Neuronal stem cell (in vitro differentiated cells): ENCODE results near the gene CPS1.

Experiments used
- DNase-seq: peaks from one replicate; pipeline ENCODE4 v3.0.0-alpha.2; 2013; ENCODE audit warnings: low spot score
- H2AFZ ChIP-seq: one replicate; pipeline ENCODE4 v1.6.1; 2013; ENCODE audit warnings: mild to moderate bottlenecking, low read length, inconsistent platforms
- H2AK5ac ChIP-seq: 2 replicates; pipeline ENCODE4 v1.6.1; 2013; ENCODE audit warnings: low read depth, mild to moderate bottlenecking, inconsistent platforms, low read length, moderate library complexity, mixed read lengths
- H2BK120ac ChIP-seq: 2 replicates; pipeline ENCODE4 v1.6.1; 2013; ENCODE audit warnings: low read depth, mild to moderate bottlenecking, inconsistent platforms, low read length, moderate library complexity, mixed read lengths
- H2BK12ac ChIP-seq: one replicate; pipeline ENCODE4 v1.6.1; 2013; ENCODE audit warnings: low read length, inconsistent platforms
- H2BK15ac ChIP-seq: 2 replicates; pipeline ENCODE4 v1.6.1; 2013; ENCODE audit warnings: mild to moderate bottlenecking, low read length, inconsistent platforms, mixed read lengths
- H2BK5ac ChIP-seq: one replicate; pipeline ENCODE4 v1.6.1; 2013; ENCODE audit warnings: inconsistent platforms, mild to moderate bottlenecking, low read length, moderate library complexity
- H3K14ac ChIP-seq: one replicate; pipeline ENCODE4 v1.6.1; 2013; ENCODE audit warnings: low read length, inconsistent platforms
- H3K18ac ChIP-seq: 2 replicates; pipeline ENCODE4 v1.6.1; 2013; ENCODE audit warnings: low read length, inconsistent platforms
- H3K23ac ChIP-seq: 2 replicates; pipeline ENCODE4 v1.6.1; 2013; ENCODE audit warnings: low read depth, mild to moderate bottlenecking, mixed read lengths, low read length, inconsistent platforms; ENCODE audit not compliant: poor library complexity
- H3K27ac ChIP-seq: replicated peaks from 3 replicates; pipeline ENCODE4 v1.5.1; 2013; ENCODE audit warnings: low read length, inconsistent platforms
- H3K27me3 ChIP-seq, 3 experiments: 2 replicates each; pipeline ENCODE4 v1.6.1; 2013; ENCODE audit warnings: low read length in 3 of 3, mild to moderate bottlenecking in 2 of 3, inconsistent platforms in 1 of 3, low read depth in 1 of 3, mixed read lengths in 1 of 3, moderate library complexity in 1 of 3; ENCODE audit not compliant: control insufficient read depth in 3 of 3, insufficient read depth in 3 of 3
- H3K36me3 ChIP-seq, 2 donors: replicated peaks in 1 of 2; 2 replicates each; pipeline ENCODE4 v1.6.1; 2013; ENCODE audit warnings: low read length in 2 of 2; ENCODE audit not compliant: control insufficient read depth in 2 of 2, insufficient read depth in 2 of 2
- H3K4ac ChIP-seq: 2 replicates; pipeline ENCODE4 v1.6.1; 2013; ENCODE audit warnings: inconsistent platforms, mild to moderate bottlenecking, low read length, moderate library complexity
- H3K4me1 ChIP-seq, 2 donors: 1 replicate in 1 of 2; 2 replicates in 1 of 2; pipeline ENCODE4 v1.6.1; 2013; ENCODE audit warnings: low read length in 2 of 2, low read depth in 1 of 2; ENCODE audit not compliant: control insufficient read depth in 2 of 2, insufficient read depth in 1 of 2
- H3K4me2 ChIP-seq: one replicate; pipeline ENCODE4 v1.6.1; 2013; ENCODE audit warnings: mild to moderate bottlenecking, low read length, inconsistent platforms; ENCODE audit not compliant: insufficient read depth, poor library complexity, severe bottlenecking
- H3K4me3 ChIP-seq, 2 donors: 2 replicates each; pipeline ENCODE4 v1.5.1; 2013; ENCODE audit warnings: low read length in 2 of 2, mild to moderate bottlenecking in 2 of 2, inconsistent platforms in 1 of 2, moderate library complexity in 1 of 2
- H3K79me1 ChIP-seq: one replicate; pipeline ENCODE4 v1.6.1; 2013; ENCODE audit warnings: low read depth, mild to moderate bottlenecking, inconsistent platforms, low read length, moderate library complexity
- H3K9ac ChIP-seq: one replicate; pipeline ENCODE4 v1.6.1; 2013; ENCODE audit warnings: mild to moderate bottlenecking, low read depth, low read length, inconsistent platforms; ENCODE audit not compliant: poor library complexity
- H3K9me3 ChIP-seq, 2 donors: replicated peaks in 1 of 2; 2 replicates each; pipeline versions ENCODE3 to v1.6.1; 2013; ENCODE audit warnings: low read length in 2 of 2, mild to moderate bottlenecking in 2 of 2, inconsistent platforms in 1 of 2, low read depth in 1 of 2, mixed read lengths in 1 of 2, moderate library complexity in 1 of 2; ENCODE audit not compliant: control insufficient read depth in 2 of 2, insufficient read depth in 1 of 2
- H4K8ac ChIP-seq: one replicate; pipeline ENCODE4 v1.6.1; 2013; ENCODE audit warnings: low read depth, mild to moderate bottlenecking, inconsistent platforms, low read length, moderate library complexity
- H4K91ac ChIP-seq: one replicate; pipeline ENCODE4 v1.6.1; 2013; ENCODE audit warnings: low read length, low read depth, mild to moderate bottlenecking, inconsistent platforms; ENCODE audit not compliant: poor library complexity
- WGBS, 2 donors: extraction: QIAGEN DNeasy Blood & Tissue Kit; methylation state at CpG; one replicate each; pipeline ENCODE4 v1.1.7; 2013; ENCODE audit warnings: missing lambda C conversion rate in 2 of 2, mixed read lengths in 1 of 2; ENCODE audit not compliant: insufficient read length in 2 of 2, insufficient replicate concordance in 1 of 2; ENCODE audit errors: extremely low coverage in 2 of 2; 5-methylcytosine and 5-hydroxymethylcytosine counted together

Gene CPS1

GRCh38 chr2:210534879-210535278 is 21.5 kb upstream of the CPS1 start:
- H2AK5ac ChIP-seq, result no peak overlapping the region
- no peak overlapping the region for H2BK120ac ChIP-seq
- H3K4me2 ChIP-seq, result no peak overlapping the region
- no peaks in the 10 kb centered on the region for H3K9me3 ChIP-seq
- no peak overlapping the region for H3K9ac ChIP-seq
- no peak overlapping the region for H3K27ac ChIP-seq
- H2BK15ac ChIP-seq, result no peak overlapping the region
- no peak overlapping the region for H3K4ac ChIP-seq
- no peak overlapping the region for H3K4me3 ChIP-seq
- DNase-seq, result no peak
- H3K14ac ChIP-seq, result no peak overlapping the region
- no peaks in the 10 kb centered on the region for H3K79me1 ChIP-seq
- H4K8ac ChIP-seq, result no peak overlapping the region
- no peaks in the 10 kb centered on the region for H3K4me1 ChIP-seq
- H3K27me3 ChIP-seq, result no peaks in the 10 kb centered on the region
- WGBS, 2 donors, result no CpG with 5 or more reads among the region's 1 CpG
- H3K23ac ChIP-seq, result no peak overlapping the region
- no peak overlapping the region for H3K18ac ChIP-seq
- no peak overlapping the region for H4K91ac ChIP-seq
- H2BK5ac ChIP-seq, result no peak overlapping the region
- H2AFZ ChIP-seq, result no peak overlapping the region
- H3K36me3 ChIP-seq, result no peaks in the 10 kb centered on the region
- no peak overlapping the region for H2BK12ac ChIP-seq

DNA sequence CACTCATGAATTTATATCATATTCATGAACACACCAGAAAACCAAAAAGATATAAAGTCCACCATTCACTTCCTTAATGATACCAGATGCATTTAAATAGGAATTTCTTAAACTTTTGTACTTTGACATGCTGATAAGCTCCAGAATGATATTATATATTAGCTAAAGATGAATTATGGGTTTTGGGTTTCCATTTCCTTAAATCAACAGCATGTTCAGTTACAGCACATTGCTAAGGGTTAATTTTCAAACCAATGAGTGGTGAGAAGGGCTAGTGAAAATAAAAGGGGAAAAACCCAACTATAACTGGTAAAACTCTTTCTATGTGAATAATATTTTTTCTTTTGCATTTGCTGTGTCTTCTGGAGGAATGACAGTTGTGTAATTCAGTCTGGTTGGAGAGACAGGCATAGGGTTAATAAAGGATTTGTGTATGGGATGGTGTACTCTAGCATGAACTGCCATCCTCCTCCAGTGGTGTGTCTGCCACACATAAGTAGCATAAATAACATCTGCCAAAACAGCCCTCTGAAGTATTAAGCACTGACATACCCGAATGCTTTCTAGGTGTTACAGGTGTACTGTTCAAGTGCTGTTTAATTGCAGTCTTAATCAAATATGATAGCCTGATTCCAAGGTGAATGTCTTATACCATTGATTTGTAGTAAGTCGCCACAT is 19.3 kb upstream of the CPS1 start:
- H3K27ac ChIP-seq, result no peak overlapping the region
- H3K14ac ChIP-seq, result no peak overlapping the region
- no peaks in the 10 kb centered on the region for H3K27me3 ChIP-seq
- H3K9ac ChIP-seq, result no peak overlapping the region
- peaks cover 0 to 3% of the 10 kb centered on the region in 2 donors for H3K4me1 ChIP-seq
- DNase-seq, result no peak
- H4K8ac ChIP-seq, result no peak overlapping the region
- no peak overlapping the region for H2AK5ac ChIP-seq
- no peak overlapping the region for H4K91ac ChIP-seq
- no peak overlapping the region for H3K4me3 ChIP-seq
- no peak overlapping the region for H2AFZ ChIP-seq
- no peak overlapping the region for H3K4ac ChIP-seq
- no peak overlapping the region for H2BK15ac ChIP-seq
- H2BK12ac ChIP-seq, result no peak overlapping the region
- no CpG with 5 or more reads among the region's 2 CpGs for WGBS, 2 donors
- H3K23ac ChIP-seq, result no peak overlapping the region
- H3K36me3 ChIP-seq, result no peaks in the 10 kb centered on the region
- no peaks in the 10 kb centered on the region for H3K9me3 ChIP-seq
- no peak overlapping the region for H2BK5ac ChIP-seq
- no peak overlapping the region for H3K18ac ChIP-seq
- no peaks in the 10 kb centered on the region for H3K79me1 ChIP-seq
- H3K4me2 ChIP-seq, result no peak overlapping the region
- H2BK120ac ChIP-seq, result no peak overlapping the region

DNA sequence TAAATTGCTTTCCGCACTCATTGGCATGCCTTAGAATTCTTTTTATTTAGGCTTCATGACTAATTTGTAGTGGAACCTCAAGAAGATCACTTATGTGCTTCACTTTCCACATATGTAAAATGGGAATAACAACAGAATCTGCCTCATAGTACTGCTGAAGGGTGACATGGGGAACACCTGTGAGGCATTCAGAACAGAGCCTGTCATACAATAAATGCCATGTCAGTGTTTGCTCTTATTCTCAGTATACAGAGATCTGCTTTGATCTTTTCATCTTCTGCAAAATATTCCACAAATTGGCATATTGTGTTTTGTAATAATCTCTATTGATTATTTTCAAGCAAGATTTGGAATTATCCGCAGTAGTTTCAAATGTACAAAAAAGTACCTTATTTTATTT is 17.4 kb upstream of the CPS1 start:
- Histone ChIP-seq H3K9me3 (no peaks in the 10 kb centered on the region), H4K91ac (no peak overlapping the region), H2BK12ac (no peak overlapping the region), H3K18ac (no peak overlapping the region), H2BK120ac (no peak overlapping the region), H3K27ac (no peak overlapping the region), H3K9ac (no peak overlapping the region), H3K79me1 (no peaks in the 10 kb centered on the region), H3K4me1 (peaks cover 0 to 3% of the 10 kb centered on the region in 2 donors), H3K36me3 (no peaks in the 10 kb centered on the region), H3K4me3 (no peak overlapping the region), H2AFZ (no peak overlapping the region), H3K4ac (no peak overlapping the region), H3K4me2 (no peak overlapping the region), H3K27me3 (no peaks in the 10 kb centered on the region), H3K14ac (no peak overlapping the region), H2BK15ac (no peak overlapping the region), H2BK5ac (no peak overlapping the region), H4K8ac (no peak overlapping the region), H3K23ac (no peak overlapping the region), H2AK5ac (no peak overlapping the region)
- no CpG with 5 or more reads among the region's 2 CpGs for WGBS, 2 donors
- DNase-seq, result no peak

DNA sequence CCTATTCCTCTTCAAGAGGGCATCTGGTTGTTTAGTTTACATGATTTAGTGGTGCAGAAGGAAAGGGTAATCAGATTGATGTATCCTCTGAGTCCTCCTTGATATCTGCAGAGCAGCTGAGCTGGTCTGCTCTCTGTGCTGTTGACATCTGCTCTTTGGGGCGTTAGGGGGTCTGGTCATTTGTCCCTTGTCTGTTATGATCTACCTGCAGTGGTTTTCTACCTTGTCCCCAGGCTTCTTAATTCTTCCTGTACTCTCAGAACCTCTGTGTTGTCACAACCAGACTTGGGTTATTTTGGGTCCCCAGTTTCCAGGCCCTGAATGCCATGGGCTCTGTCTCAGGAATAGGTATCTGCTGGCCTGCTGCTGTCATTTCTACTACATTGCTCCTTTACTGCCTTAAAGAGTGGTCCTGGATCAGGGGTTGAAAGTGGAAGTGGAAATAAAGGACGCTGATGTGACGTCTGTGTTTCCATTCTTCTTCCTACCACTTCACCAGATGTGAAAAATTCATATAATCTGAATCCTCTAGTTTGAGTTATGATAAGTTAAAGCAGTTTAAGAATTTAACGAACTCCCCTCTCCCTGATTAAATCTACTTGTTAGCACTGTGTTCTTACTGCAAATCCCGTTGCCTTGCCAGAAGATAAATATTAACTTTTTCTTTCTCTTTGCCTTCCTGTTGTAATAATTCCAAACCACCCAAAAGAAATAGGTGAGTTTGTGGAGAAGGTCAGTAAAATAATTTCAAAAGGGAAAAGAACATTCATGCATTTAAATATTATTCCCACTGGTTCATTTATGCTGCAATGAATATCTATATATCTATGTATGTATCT is 16.6 kb upstream of the CPS1 start:
- no CpG with 5 or more reads among the region's 5 CpGs for WGBS, 2 donors
- H3K27me3 ChIP-seq, result no peaks in the 10 kb centered on the region
- no peak overlapping the region for H3K4me2 ChIP-seq

More for the DNA sequence above, 16.6 kb upstream of the CPS1 start:
- Histone ChIP-seq H2BK15ac (no peak overlapping the region), H3K9ac (no peak overlapping the region), H3K4ac (no peak overlapping the region), H4K91ac (no peak overlapping the region), H3K79me1 (no peaks in the 10 kb centered on the region), H2BK5ac (no peak overlapping the region), H3K4me1 (peaks cover 0 to 3% of the 10 kb centered on the region in 2 donors), H3K4me3 (no peak overlapping the region), H3K23ac (no peak overlapping the region), H3K14ac (no peak overlapping the region), H2BK12ac (no peak overlapping the region), H3K36me3 (no peaks in the 10 kb centered on the region), H3K9me3 (no peaks in the 10 kb centered on the region), H2BK120ac (no peak overlapping the region), H2AK5ac (no peak overlapping the region), H2AFZ (no peak overlapping the region), H3K18ac (no peak overlapping the region), H4K8ac (no peak overlapping the region), H3K27ac (no peak overlapping the region)
- DNase-seq, result no peak
